ENCODE data around the gene SRP68. TPM values are rescaled to one million over a fixed set of nuclear protein-coding genes. Genes with fewer than 3 reads are reported as not detected.

SRP68 gene
- total RNA-seq, 4 donors from 2014 or later = 51.5 to 58.6 (median 53.5) TPM

DNA sequence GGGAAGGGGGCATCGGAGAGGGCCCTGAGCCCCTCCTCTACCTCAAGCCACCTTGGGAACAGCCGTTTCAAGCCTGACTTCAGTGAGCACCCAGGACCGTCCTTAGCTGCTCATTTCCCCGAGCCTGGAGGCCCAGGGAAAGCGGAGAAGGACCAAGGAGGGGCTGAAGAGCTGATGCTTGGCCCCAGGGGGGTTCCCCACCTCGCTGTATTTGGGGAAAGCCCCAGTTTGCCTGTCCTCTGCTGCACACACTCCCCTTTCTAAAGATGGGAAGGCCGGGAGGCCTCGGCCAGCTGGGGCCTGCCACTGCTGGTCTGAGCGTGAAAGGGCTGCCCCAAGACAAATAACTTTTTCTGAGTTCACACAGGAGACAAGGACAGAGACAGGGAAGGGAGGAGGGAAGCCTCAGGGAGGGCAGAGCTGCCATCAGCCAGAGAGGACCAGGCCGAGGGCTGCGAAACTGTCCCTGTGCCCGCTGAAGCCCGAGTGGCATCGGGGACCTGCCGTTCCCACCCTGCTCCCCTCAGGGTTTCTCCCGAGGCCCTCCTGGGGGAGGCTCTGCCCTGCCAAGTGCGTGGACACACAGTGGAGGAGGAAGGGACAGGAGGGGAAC lies 18.3 kb upstream of the SRP68 start:
- no peaks in the 10 kb centered on the region for H3K27me3 ChIP-seq
- H3K9me3 ChIP-seq = no peaks in the 10 kb centered on the region
- H3K36me3 ChIP-seq = peaks cover 0 to 99% (median 47%) of the 10 kb centered on the region in 3 donors
- H3K4me1 ChIP-seq = no peaks in the 10 kb centered on the region
- no peak for DNase-seq (ENCODE audit: low spot score in 2 of 2)
- no peak overlapping the region for H3K27ac ChIP-seq
- WGBS, 2 donors = 85 to 90% methylated on average over 11 to 17 of the region's 17 CpGs
- no peak overlapping the region for H3K4me3 ChIP-seq
- TF ChIP-seq, protein P1, sequence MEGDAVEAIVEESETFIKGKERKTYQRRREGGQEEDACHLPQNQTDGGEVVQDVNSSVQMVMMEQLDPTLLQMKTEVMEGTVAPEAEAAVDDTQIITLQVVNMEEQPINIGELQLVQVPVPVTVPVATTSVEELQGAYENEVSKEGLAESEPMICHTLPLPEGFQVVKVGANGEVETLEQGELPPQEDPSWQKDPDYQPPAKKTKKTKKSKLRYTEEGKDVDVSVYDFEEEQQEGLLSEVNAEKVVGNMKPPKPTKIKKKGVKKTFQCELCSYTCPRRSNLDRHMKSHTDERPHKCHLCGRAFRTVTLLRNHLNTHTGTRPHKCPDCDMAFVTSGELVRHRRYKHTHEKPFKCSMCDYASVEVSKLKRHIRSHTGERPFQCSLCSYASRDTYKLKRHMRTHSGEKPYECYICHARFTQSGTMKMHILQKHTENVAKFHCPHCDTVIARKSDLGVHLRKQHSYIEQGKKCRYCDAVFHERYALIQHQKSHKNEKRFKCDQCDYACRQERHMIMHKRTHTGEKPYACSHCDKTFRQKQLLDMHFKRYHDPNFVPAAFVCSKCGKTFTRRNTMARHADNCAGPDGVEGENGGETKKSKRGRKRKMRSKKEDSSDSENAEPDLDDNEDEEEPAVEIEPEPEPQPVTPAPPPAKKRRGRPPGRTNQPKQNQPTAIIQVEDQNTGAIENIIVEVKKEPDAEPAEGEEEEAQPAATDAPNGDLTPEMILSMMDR (IDR thresholded peaks at IDR 0.05) = no peak
- no peak for TF ChIP-seq EP300 (IDR thresholded peaks at IDR 0.05)
- no peak for TF ChIP-seq POLR2A (IDR thresholded peaks at IDR 0.05)

DNA sequence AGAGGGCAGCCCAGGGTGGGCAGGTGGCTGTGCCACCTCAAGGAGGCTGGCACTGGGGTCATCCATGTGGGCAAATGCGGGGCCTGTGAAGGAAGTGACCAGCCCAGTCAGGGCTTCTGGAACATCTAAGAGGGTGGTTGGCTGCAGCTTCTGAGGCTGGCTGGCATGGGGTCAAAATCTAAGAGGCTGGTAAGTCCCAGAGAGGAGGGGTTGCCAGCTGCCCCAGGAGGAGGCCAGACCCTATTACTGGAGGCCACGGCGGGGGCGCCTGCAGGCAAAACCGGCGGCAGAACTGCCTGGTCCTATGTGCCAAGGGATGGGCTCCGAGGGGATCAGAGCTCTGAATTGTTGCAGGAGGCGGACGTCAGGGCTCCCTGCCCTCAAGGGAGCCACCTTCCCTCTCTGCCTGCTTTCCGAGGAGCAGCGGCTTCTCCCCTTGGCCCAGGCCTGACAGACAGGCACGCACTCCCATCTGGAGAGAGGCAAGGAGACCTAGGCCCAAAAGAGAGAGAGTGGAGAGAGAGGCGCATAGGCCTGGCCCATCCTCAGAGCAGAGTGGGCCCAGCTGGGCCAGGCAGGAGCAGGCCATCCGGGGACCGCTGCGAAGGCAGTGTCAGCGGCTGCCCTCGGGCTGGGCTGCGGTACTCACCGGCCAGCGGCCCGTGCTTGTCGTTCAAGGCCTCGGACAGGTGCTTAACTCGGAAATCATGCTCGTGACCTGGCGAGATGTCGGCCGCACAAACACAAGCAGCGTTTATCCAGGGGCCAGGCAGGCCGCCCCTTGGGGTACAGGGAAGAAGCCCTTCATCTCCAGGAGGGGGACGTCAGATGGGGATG lies 17.6 kb upstream of the SRP68 start:
- H3K9me3 ChIP-seq = no peaks in the 10 kb centered on the region
- peaks cover 0 to 99% (median 55%) of the 10 kb centered on the region in 3 donors for H3K36me3 ChIP-seq
- H3K4me3 ChIP-seq = no peak overlapping the region
- H3K27ac ChIP-seq = no peak overlapping the region
- H3K4me1 ChIP-seq = no peaks in the 10 kb centered on the region
- no peak for TF ChIP-seq POLR2A (IDR thresholded peaks at IDR 0.05)
- no peak for TF ChIP-seq EP300 (IDR thresholded peaks at IDR 0.05)
- TF ChIP-seq, protein P1 (IDR thresholded peaks at IDR 0.05) = no peak
- WGBS, 2 donors = 89 to 91% methylated on average over 25 to 29 of the region's 32 CpGs
- DNase-seq (ENCODE audit: low spot score in 2 of 2) = no peak
- H3K27me3 ChIP-seq = no peaks in the 10 kb centered on the region

DNA sequence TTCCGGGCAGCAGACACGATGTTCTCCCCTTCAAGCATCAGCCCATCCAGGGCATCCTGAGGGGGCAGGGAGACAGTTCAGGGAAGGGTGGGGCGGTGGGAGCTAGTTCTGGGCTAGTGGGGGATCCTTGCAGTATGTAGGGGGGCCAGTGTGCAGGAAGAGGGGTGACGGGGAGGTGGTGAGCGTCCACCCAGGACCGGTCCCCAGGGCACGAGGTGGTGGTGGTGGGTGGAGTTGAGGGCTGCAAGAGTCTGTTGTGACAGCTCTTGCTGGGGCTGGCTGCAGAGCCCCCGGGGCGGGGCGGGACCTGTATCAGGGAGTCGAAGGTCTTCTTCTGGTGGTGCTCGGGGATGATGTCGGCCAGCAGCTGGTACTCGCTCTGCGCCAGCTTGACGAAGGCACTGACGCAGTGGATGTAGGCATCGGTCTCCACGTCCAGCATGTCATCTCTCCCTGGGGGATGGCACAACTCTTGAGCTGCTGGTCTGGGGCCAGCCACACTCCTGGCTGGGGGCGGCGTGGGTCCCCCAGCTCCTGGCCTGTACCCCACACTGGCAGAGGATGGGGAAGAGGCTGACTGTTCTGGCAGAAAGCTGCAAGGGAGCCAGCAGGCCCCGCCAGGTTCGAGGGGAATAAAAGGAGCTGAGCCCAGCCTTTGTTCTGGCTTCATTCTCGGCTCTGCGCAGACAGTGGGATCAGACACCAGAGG lies 16.7 kb upstream of the SRP68 start:
- Histone ChIP-seq H3K27ac (no peak overlapping the region), H3K4me1 (no peaks in the 10 kb centered on the region), H3K9me3 (no peaks in the 10 kb centered on the region), H3K27me3 (no peaks in the 10 kb centered on the region), H3K36me3 (peaks cover 0 to 99% (median 52%) of the 10 kb centered on the region in 3 donors), H3K4me3 (no peak overlapping the region)
- no peak for TF ChIP-seq EP300 (IDR thresholded peaks at IDR 0.05)
- TF ChIP-seq, protein P1 (IDR thresholded peaks at IDR 0.05) = no peak
- no peak for TF ChIP-seq POLR2A (IDR thresholded peaks at IDR 0.05)
- 91% methylated on average over 25 of the region's 25 CpGs for whole genome bisulfite sequencing, 2 donors
- DNase-seq (ENCODE audit: low spot score in 2 of 2) = no peak

DNA sequence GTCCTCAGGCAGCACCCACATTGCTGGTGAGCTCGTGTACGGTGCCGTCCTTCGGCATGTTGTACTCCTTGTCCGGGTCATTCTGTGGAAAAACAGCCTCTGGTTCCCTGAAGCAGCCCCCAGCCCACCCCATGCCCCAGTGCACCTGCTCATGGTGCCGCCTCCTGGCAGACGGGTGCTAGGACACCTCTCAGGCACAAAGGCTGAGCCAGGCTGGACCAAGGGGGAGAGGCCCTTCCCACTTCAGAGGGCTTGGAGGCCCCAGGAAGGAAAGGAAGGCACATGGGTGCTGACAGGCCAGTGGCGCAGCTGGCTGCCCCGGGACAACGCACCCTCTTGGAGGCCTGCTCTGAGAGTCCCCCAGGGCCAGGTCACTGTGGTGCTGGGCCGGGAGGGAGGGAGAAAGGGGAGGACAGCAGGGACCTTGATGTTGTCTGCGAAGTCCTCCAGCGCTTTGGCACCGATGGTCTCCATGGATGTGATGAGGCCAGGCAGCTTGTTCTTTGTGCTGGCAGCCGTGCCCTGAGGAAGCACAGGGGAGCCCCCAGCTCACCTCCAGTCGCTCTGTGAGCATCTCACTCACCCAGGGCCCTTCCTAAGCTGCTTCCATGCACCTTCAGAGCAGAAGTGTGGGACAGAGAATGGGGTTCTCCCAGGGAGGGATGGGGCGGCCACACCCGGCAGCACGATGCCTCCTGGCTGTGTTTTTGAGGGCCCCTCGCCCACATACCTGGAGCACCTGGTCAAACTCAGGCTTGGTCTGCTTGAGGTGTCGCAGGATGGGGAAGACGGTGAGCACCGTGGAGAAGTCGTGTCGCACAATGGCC lies 15.9 kb upstream of the SRP68 start:
- 90 to 91% methylated on average over 13 to 19 of the region's 25 CpGs for WGBS, 2 donors
- DNase-seq (ENCODE audit: low spot score in 2 of 2) = no peak
- no peaks in the 10 kb centered on the region for H3K9me3 ChIP-seq
- no peak overlapping the region for H3K27ac ChIP-seq
- no peaks in the 10 kb centered on the region for H3K4me1 ChIP-seq
- TF ChIP-seq EP300 (IDR thresholded peaks at IDR 0.05) (no peak), POLR2A (IDR thresholded peaks at IDR 0.05) (no peak)
- TF ChIP-seq, protein P1 (IDR thresholded peaks at IDR 0.05) = no peak
- peaks cover 0 to 99% (median 44%) of the 10 kb centered on the region in 3 donors for H3K36me3 ChIP-seq
- H3K27me3 ChIP-seq = no peaks in the 10 kb centered on the region
- no peak overlapping the region for H3K4me3 ChIP-seq
